Neural cell (in vitro differentiated cells): ENCODE results near the gene EPAS1. TPM values are rescaled to one million over a fixed set of nuclear protein-coding genes. Genes with fewer than 3 reads are reported as not detected.

Experiments used
- H2AFZ ChIP-seq: fragments of 200-600, 300-800 bp; sonication (generic), shearing (Covaris generic); 2 replicates; pipeline ENCODE4 v1.6.0; 2014; ENCODE audit warnings: low read depth, mild to moderate bottlenecking, antibody characterized with exemption, low read length, moderate library complexity
- H3F3A ChIP-seq: fragments of 200-600 bp; shearing (Covaris generic); 2 replicates; pipeline ENCODE4 v1.6.1; 2016; ENCODE audit warnings: mild to moderate bottlenecking, moderate library complexity, mixed read lengths, antibody characterized with exemption, low read length; ENCODE audit not compliant: insufficient read depth, poor library complexity, severe bottlenecking
- H3K27ac ChIP-seq: fragments of 200-600, 300-800 bp; sonication (generic), shearing (Covaris generic); 2 replicates; pipeline ENCODE4 v1.5.1; 2014; ENCODE audit warnings: mild to moderate bottlenecking, low read length, moderate library complexity
- H3K27me3 ChIP-seq: fragments of 300-800, 200-600 bp; sonication (generic), shearing (Covaris generic); 2 replicates; pipeline ENCODE4 v1.6.0; 2014; ENCODE audit warnings: mild to moderate bottlenecking, low read depth, low read length, moderate library complexity; ENCODE audit not compliant: insufficient read depth
- H3K36me3 ChIP-seq: fragments of 300-800, 200-600 bp; sonication (generic), shearing (Covaris generic); 2 replicates; pipeline ENCODE4 v1.5.1; 2014; ENCODE audit warnings: mild to moderate bottlenecking, antibody characterized with exemption, low read length, moderate library complexity; ENCODE audit not compliant: insufficient read depth
- H3K4me2 ChIP-seq: fragments of 300-800, 200-600 bp; sonication (generic), shearing (Covaris generic); 2 replicates; pipeline ENCODE4 v1.6.0; 2014; ENCODE audit warnings: mild to moderate bottlenecking, low read length
- H3K4me3 ChIP-seq: fragments of 300-800, 200-600 bp; sonication (generic), shearing (Covaris generic); 2 replicates; pipeline ENCODE4 v1.5.1; 2014; ENCODE audit warnings: mild to moderate bottlenecking, low read length, moderate library complexity
- H3K79me2 ChIP-seq: fragments of 200-600 bp; shearing (Covaris generic); replicated peaks from 2 replicates; pipeline ENCODE4 v1.6.0; 2014; ENCODE audit warnings: mild to moderate bottlenecking, low read length, moderate library complexity; ENCODE audit not compliant: insufficient read depth
- H3K9ac ChIP-seq: fragments of 300-800, 200-600 bp; sonication (generic), shearing (Covaris generic); 2 replicates; pipeline ENCODE4 v1.6.1; 2016; ENCODE audit warnings: mild to moderate bottlenecking, low read length, mixed read lengths
- H3K9me2 ChIP-seq: fragments of 200-600 bp; shearing (Covaris generic); 2 replicates; pipeline ENCODE4 v1.6.1; 2016; ENCODE audit warnings: mild to moderate bottlenecking, low read length, mixed read lengths; ENCODE audit not compliant: insufficient read depth
- H3K9me3 ChIP-seq: fragments of 200-600, 300-800 bp; sonication (generic), shearing (Covaris generic); 2 replicates; pipeline ENCODE4 v1.6.1; 2016; ENCODE audit warnings: mild to moderate bottlenecking, mixed run types, low read length, moderate library complexity, mixed read lengths
- H4K20me1 ChIP-seq: fragments of 200-600 bp; shearing (Covaris generic); 2 replicates; pipeline ENCODE4 v1.6.1; 2016; ENCODE audit warnings: mild to moderate bottlenecking, mixed run types; ENCODE audit not compliant: insufficient read depth
- CTCF ChIP-seq: fragments of 450-650 bp; IDR thresholded peaks from 2 replicates; pipeline ENCODE4 v1.5.1; 2014; ENCODE audit warnings: antibody characterized with exemption, mild to moderate bottlenecking, moderate library complexity; ENCODE audit not compliant: poor library complexity, severe bottlenecking
- EP300 ChIP-seq: fragments of 450-650 bp; conservative IDR thresholded peaks from 2 replicates; pipeline ENCODE4 v1.6.1; 2014; ENCODE audit warnings: antibody characterized with exemption, mild to moderate bottlenecking, moderate library complexity; ENCODE audit not compliant: poor library complexity, severe bottlenecking
- EZH2 ChIP-seq: fragments of 200-600, 300-800 bp; shearing (Covaris generic), sonication (generic); IDR thresholded peaks from 2 replicates; pipeline ENCODE4 v1.6.1; 2014; ENCODE audit warnings: antibody characterized with exemption, low read length, borderline replicate concordance, mild to moderate bottlenecking; ENCODE audit not compliant: insufficient read depth, poor library complexity, severe bottlenecking
- MXI1 ChIP-seq: fragments of 450-650 bp; conservative IDR thresholded peaks from 2 replicates; pipeline ENCODE4 v1.6.1; 2014; ENCODE audit warnings: antibody characterized with exemption, mild to moderate bottlenecking; ENCODE audit not compliant: poor library complexity, severe bottlenecking
- POLR2AphosphoS5 ChIP-seq: IDR thresholded peaks from 2 replicates; pipeline ENCODE4 v1.6.1; 2012
- RAD21 ChIP-seq: fragments of 450-650 bp; conservative IDR thresholded peaks from 2 replicates; pipeline ENCODE4 v1.6.1; 2014; ENCODE audit warnings: antibody characterized with exemption, mild to moderate bottlenecking, moderate library complexity
- REST ChIP-seq: IDR thresholded peaks from 2 replicates; pipeline ENCODE4 v1.6.1; 2012; ENCODE audit warnings: borderline replicate concordance
- SMC3 ChIP-seq: fragments of 450-650 bp; conservative IDR thresholded peaks from 2 replicates; pipeline ENCODE4 v1.6.1; 2014; ENCODE audit warnings: antibody characterized with exemption, mild to moderate bottlenecking, moderate library complexity; ENCODE audit not compliant: poor library complexity
- TAF1 ChIP-seq: IDR thresholded peaks from 2 replicates; pipeline ENCODE4 v1.6.1; 2012; ENCODE audit warnings: low read depth
- polyA plus RNA-seq: library from polyadenylated mRNA; depleted of rRNA; stranded (reverse); fragments of >200 nt; gene quantifications from 2 replicates; pipeline ENCODE4 v1.2.3, GENCODE V29; 2014

Gene EPAS1
- polyA plus RNA-seq, 1 donor from 2014 or later, result not detected

GRCh38 chr2:46413631-46414030 is 116.4 kb downstream of the EPAS1 start:
- Histone ChIP-seq H3K4me3 (no peak overlapping the region), H3K27me3 (no peaks in the 10 kb centered on the region), H4K20me1 (no peaks in the 10 kb centered on the region), H3K9me3 (no peaks in the 10 kb centered on the region), H3K9me2 (no peaks in the 10 kb centered on the region), H3K9ac (no peak overlapping the region), H3K79me2 (no peaks in the 10 kb centered on the region), H2AFZ (no peak overlapping the region), H3K36me3 (no peaks in the 10 kb centered on the region), H3K4me2 (no peak overlapping the region), H3K27ac (no peak overlapping the region), H3F3A (no peaks in the 10 kb centered on the region)
- TF ChIP-seq RAD21, result no peak
- no peak for TF ChIP-seq EZH2

GRCh38 chr2:46414701-46415100 is 117.5 kb downstream of the EPAS1 start:
- Histone ChIP-seq H3K9me2 (no peaks in the 10 kb centered on the region), H3F3A (no peaks in the 10 kb centered on the region), H3K79me2 (no peaks in the 10 kb centered on the region), H3K36me3 (no peaks in the 10 kb centered on the region), H3K4me3 (no peak overlapping the region), H2AFZ (no peak overlapping the region), H3K9me3 (no peaks in the 10 kb centered on the region), H3K27ac (no peak overlapping the region), H3K9ac (no peak overlapping the region), H3K4me2 (no peak overlapping the region), H3K27me3 (no peaks in the 10 kb centered on the region), H4K20me1 (no peaks in the 10 kb centered on the region)
- TF ChIP-seq TAF1, result no peak
- no peak for TF ChIP-seq SMC3
- no peak for TF ChIP-seq POLR2AphosphoS5
- no peak for TF ChIP-seq MXI1
- no peak for TF ChIP-seq RAD21
- no peak for TF ChIP-seq REST
- no peak for TF ChIP-seq CTCF
- TF ChIP-seq EP300, result no peak
- no peak for TF ChIP-seq EZH2

GRCh38 chr2:46416280-46416679 is 119.1 kb downstream of the EPAS1 start:
- H3K9me2 ChIP-seq, result no peaks in the 10 kb centered on the region
- H3K27me3 ChIP-seq, result no peaks in the 10 kb centered on the region
- H3K4me3 ChIP-seq, result no peak overlapping the region
- H3F3A ChIP-seq, result no peaks in the 10 kb centered on the region
- TF ChIP-seq CTCF (no peak), SMC3 (no peak), TAF1 (no peak), POLR2AphosphoS5 (no peak)
- no peak overlapping the region for H3K27ac ChIP-seq
- H3K4me2 ChIP-seq, result no peak overlapping the region
- H3K79me2 ChIP-seq, result no peaks in the 10 kb centered on the region
- H3K9me3 ChIP-seq, result no peaks in the 10 kb centered on the region
- no peak overlapping the region for H3K9ac ChIP-seq
- no peak overlapping the region for H2AFZ ChIP-seq
- no peaks in the 10 kb centered on the region for H4K20me1 ChIP-seq
- no peaks in the 10 kb centered on the region for H3K36me3 ChIP-seq
